HepG2 (cell line): ENCODE measurements around the gene SLC26A9. TPM values are rescaled to one million over a fixed set of nuclear protein-coding genes. Genes with fewer than 3 reads are reported as not detected.

Experiments used
- ATAC-seq: fragments of 200-7000 bp; cut with Tn5 transposase; 3 replicates; pipeline ENCODE4 v1.9.1; 2020; ENCODE audit warnings: mild to moderate bottlenecking, moderate library complexity
- BruUV-seq: library from RNA; stranded (reverse); fragments of 400-500 nt; replicated peaks from 2 replicates; lab custom pipeline; 2021; lab: Mats Ljungman, UMichigan
- CTCF ChIA-PET: fragments of 300-600 bp; formaldehyde crosslinking; extraction: SDS; loops from one replicate; lab custom pipeline; 2021; ENCODE audit warnings: low total read pairs, inconsistent platforms, low intra/inter-chr PET ratio; lab: Yijun Ruan, JAX
- POLR2A ChIA-PET: fragments of 350-600 bp; sonication (Branson Sonifier 250); formaldehyde crosslinking; loops from one replicate; lab custom pipeline; 2020; ENCODE audit warnings: antibody characterized with exemption, inconsistent platforms; lab: Yijun Ruan, JAX
- DNase-seq: peaks from one replicate; pipeline ENCODE4 v3.0.0-alpha.2; 2015; ENCODE audit warnings: low spot score
- FAIRE-seq: peaks from 3 replicates; lab custom pipeline; 2011; peaks lifted over from hg19 to GRCh38; lab: Jason Lieb, UNC
- H2AFZ ChIP-seq: one replicate; pipeline ENCODE4 v1.6.1; 2011; ENCODE audit warnings: low read length, inconsistent platforms
- H3K27ac ChIP-seq: fragments of 300-600 bp; 3 replicates; pipeline ENCODE4 v1.8.0; 2011; ENCODE audit warnings: mixed run types, mild to moderate bottlenecking, mixed read lengths, low read length, inconsistent platforms; ENCODE audit not compliant: insufficient read depth; ENCODE audit errors: extremely low read length
- H3K27me3 ChIP-seq, 2 experiments: fragments of 200-600 bp in 1 of 2; 2 replicates in 1 of 2; 3 replicates in 1 of 2; pipeline versions ENCODE4 v1.6.0 to v1.8.0; 2011; ENCODE audit warnings: low read length in 2 of 2, mild to moderate bottlenecking in 2 of 2, moderate library complexity in 2 of 2, inconsistent platforms in 1 of 2; ENCODE audit not compliant: insufficient read depth in 2 of 2, control insufficient read depth in 1 of 2
- H3K36me3 ChIP-seq, 2 experiments: fragments of 200-600 bp in 1 of 2; replicated peaks in 1 of 2; 2 replicates in 1 of 2; 3 replicates in 1 of 2; pipeline versions ENCODE4 v1.5.1 to v1.8.0; 2011; ENCODE audit warnings: low read length in 2 of 2, inconsistent platforms in 1 of 2; ENCODE audit not compliant: insufficient read depth in 2 of 2, control insufficient read depth in 1 of 2
- H3K4me1 ChIP-seq: 2 replicates; pipeline ENCODE4 v1.5.1; 2012; ENCODE audit warnings: low read length, inconsistent platforms; ENCODE audit not compliant: insufficient read depth
- H3K4me2 ChIP-seq: 2 replicates; pipeline ENCODE4 v1.6.0; 2011; ENCODE audit warnings: low read depth, low read length, inconsistent platforms
- H3K4me3 ChIP-seq, 3 experiments: fragments of 200-600 bp in 1 of 3; sonication (generic), shearing (Covaris generic) in 1 of 3; replicated peaks in 1 of 3; 2 replicates each; pipeline ENCODE4 v1.5.1; 2011 to 2016; ENCODE audit warnings: low read length in 3 of 3, inconsistent platforms in 2 of 3, low read depth in 2 of 3, mild to moderate bottlenecking in 2 of 3, control low read depth in 1 of 3, mixed read lengths in 1 of 3; ENCODE audit not compliant: insufficient read depth in 1 of 3
- H3K79me2 ChIP-seq: one replicate; pipeline ENCODE4 v1.6.1; 2011; ENCODE audit warnings: low read length, inconsistent platforms; ENCODE audit not compliant: insufficient read depth
- H3K9ac ChIP-seq: 2 replicates; pipeline ENCODE4 v1.6.0; 2011; ENCODE audit warnings: mild to moderate bottlenecking, low read depth, low read length, inconsistent platforms; ENCODE audit not compliant: insufficient read depth
- H3K9me3 ChIP-seq: 2 replicates; pipeline ENCODE4 v1.5.1; 2012; ENCODE audit warnings: mild to moderate bottlenecking, low read length
- H4K20me1 ChIP-seq: 2 replicates; pipeline ENCODE4 v1.6.0; 2011; ENCODE audit warnings: inconsistent platforms, mild to moderate bottlenecking, low read length, moderate library complexity; ENCODE audit not compliant: insufficient read depth
- BORCS8-MEF2B ChIP-seq: sonication (generic); formaldehyde crosslinking; IDR thresholded peaks from 2 replicates; pipeline ENCODE4 v1.8.0; 2022; ENCODE audit warnings: mild to moderate bottlenecking, missing genetic modification reagents
- FOXA3 ChIP-seq: IDR thresholded peaks from 2 replicates; pipeline ENCODE4 v1.6.1; 2016; ENCODE audit warnings: missing genetic modification reagents, missing compliant biosample characterization
- FOXO1 ChIP-seq: sonication (generic); formaldehyde crosslinking; IDR thresholded peaks from 2 replicates; pipeline ENCODE4 v1.4.0; 2020; ENCODE audit warnings: missing genetic modification reagents
- HOXA7 ChIP-seq: sonication (generic); formaldehyde crosslinking; IDR thresholded peaks from 2 replicates; pipeline ENCODE4 v1.8.1; 2022; ENCODE audit warnings: mild to moderate bottlenecking, missing genetic modification reagents, moderate library complexity
- JUN ChIP-seq: sonication (generic); formaldehyde crosslinking; IDR thresholded peaks from 2 replicates; pipeline ENCODE4 v1.4.0; 2020; ENCODE audit warnings: mild to moderate bottlenecking, missing genetic modification reagents
- KDM2A ChIP-seq: sonication (generic); formaldehyde crosslinking; IDR thresholded peaks from 2 replicates; pipeline ENCODE4 v1.4.0; 2020; ENCODE audit warnings: low read depth, missing genetic modification reagents, borderline replicate concordance
- KLF6 ChIP-seq: IDR thresholded peaks from 2 replicates; pipeline ENCODE4 v1.8.0; 2016; ENCODE audit warnings: missing biosample characterization, missing genetic modification reagents
- MAZ ChIP-seq, 2 experiments: sonication (generic) in 1 of 2; formaldehyde crosslinking in 1 of 2; IDR thresholded peaks; 2 replicates each; pipeline versions ENCODE4 v1.5.0 to v1.6.1; 2012 to 2020; ENCODE audit warnings: low read depth in 2 of 2, mild to moderate bottlenecking in 2 of 2, borderline replicate concordance in 1 of 2, improper control_type of control experiment in 1 of 2, low read length in 1 of 2, missing genetic modification reagents in 1 of 2, moderate library complexity in 1 of 2
- MTA1 ChIP-seq: sonication (generic); formaldehyde crosslinking; IDR thresholded peaks from 2 replicates; pipeline ENCODE4 v1.4.0; 2020; ENCODE audit warnings: missing genetic modification reagents, mild to moderate bottlenecking, borderline replicate concordance
- NR1H2 ChIP-seq: sonication (generic); formaldehyde crosslinking; IDR thresholded peaks from 2 replicates; pipeline ENCODE4 v1.8.1; 2022; ENCODE audit warnings: low read depth, missing genetic modification reagents, borderline replicate concordance
- RARA ChIP-seq: IDR thresholded peaks from 2 replicates; pipeline ENCODE4 v1.6.1; 2016; ENCODE audit warnings: missing genetic modification reagents, missing compliant biosample characterization
- SMC3 ChIP-seq: IDR thresholded peaks from 2 replicates; pipeline ENCODE4 v1.6.1; 2011; ENCODE audit warnings: low read length, improper control_type of control experiment
- STAG1 ChIP-seq: sonication (generic); formaldehyde crosslinking; IDR thresholded peaks from 2 replicates; pipeline ENCODE4 v1.4.0; 2020; ENCODE audit warnings: missing genetic modification reagents
- THAP11 ChIP-seq: IDR thresholded peaks from 2 replicates; pipeline ENCODE4 v1.6.1; 2016; ENCODE audit warnings: missing biosample characterization, missing genetic modification reagents
- ZNF282 ChIP-seq: fragments of 450-650 bp; IDR thresholded peaks from 2 replicates; pipeline ENCODE4 v1.6.1; 2018; ENCODE audit not compliant: partially characterized antibody
- ZNF615 ChIP-seq: sonication (generic); formaldehyde crosslinking; IDR thresholded peaks from 2 replicates; pipeline ENCODE4 v1.5.0; 2020; ENCODE audit warnings: mild to moderate bottlenecking, missing genetic modification reagents, borderline replicate concordance
- ZNF7 ChIP-seq: IDR thresholded peaks from 2 replicates; pipeline ENCODE4 v1.6.1; 2016; ENCODE audit warnings: missing biosample characterization, missing genetic modification reagents
- ZNF788 ChIP-seq: sonication (generic); formaldehyde crosslinking; IDR thresholded peaks from 2 replicates; pipeline ENCODE4 v1.5.0; 2020; ENCODE audit warnings: mild to moderate bottlenecking, missing genetic modification reagents, borderline replicate concordance
- WGBS: methylation state at CpG from one replicate; pipeline ENCODE4 v1.1.6; 2017; ENCODE audit warnings: low lambda C conversion rate; 5-methylcytosine and 5-hydroxymethylcytosine counted together
- in situ Hi-C: cut with HindIII; loops from 2 replicates; pipeline ENCODE4 v1.10.0; 2017; ENCODE audit warnings: low pct_unique_long_range_greater_than_20kb; ENCODE audit not compliant: extremely low pct_ligation_motif_present
- intact Hi-C: fragments of 100-400 bp; cut with micrococcal nuclease; formaldehyde crosslinking; loops from one replicate; pipeline ENCODE4 v1.10.0; 2022; ENCODE audit not compliant: unreplicated experiment
- polyA plus RNA-seq, 8 experiments: library from polyadenylated mRNA; depleted of rRNA in 3 of 8; stranded (reverse) in 7 of 8; unstranded in 1 of 8; fragments of >200 nt; fragmentation: Illumina TruSeq in 4 of 8; extraction: Trizol in 4 of 8; gene quantifications; 2 replicates each; pipeline versions ENCODE4 v1.2.1 to v1.2.3, GENCODE V29; 2011 to 2016; ENCODE audit warnings: low read depth in 4 of 8, missing spikeins in 1 of 8, mixed read lengths in 1 of 8; ENCODE audit not compliant: insufficient read depth in 1 of 8
- total RNA-seq, 5 experiments: library from RNA; depleted of rRNA; stranded (reverse); fragments of >200 nt; fragmentation: Illumina TruSeq; extraction: Trizol; gene quantifications; 2 replicates each; pipeline ENCODE4 v1.2.3, GENCODE V29; 2016; ENCODE audit warnings: low read depth in 1 of 5
- TF ChIP-seq, protein P1 (sequence below): sonication (generic); formaldehyde crosslinking; IDR thresholded peaks from 2 replicates; pipeline ENCODE4 v1.5.0; 2020; ENCODE audit warnings: missing genetic modification reagents, mild to moderate bottlenecking, borderline replicate concordance
- TF ChIP-seq, protein P2 (sequence below): IDR thresholded peaks from 2 replicates; pipeline ENCODE4 v1.6.1; 2018; ENCODE audit warnings: missing genetic modification reagents, mild to moderate bottlenecking, missing compliant biosample characterization
- TF ChIP-seq, protein P3 (sequence below): IDR thresholded peaks from 2 replicates; pipeline ENCODE4 v1.6.1; 2016; ENCODE audit warnings: mild to moderate bottlenecking

The SLC26A9 gene
- total and polyA plus RNA-seq, 2 of the 13 experiments (the other 11 are each of a cell fraction or from before 2014, with no cell fraction given) = 0.11 to 0.15 TPM

DNA sequence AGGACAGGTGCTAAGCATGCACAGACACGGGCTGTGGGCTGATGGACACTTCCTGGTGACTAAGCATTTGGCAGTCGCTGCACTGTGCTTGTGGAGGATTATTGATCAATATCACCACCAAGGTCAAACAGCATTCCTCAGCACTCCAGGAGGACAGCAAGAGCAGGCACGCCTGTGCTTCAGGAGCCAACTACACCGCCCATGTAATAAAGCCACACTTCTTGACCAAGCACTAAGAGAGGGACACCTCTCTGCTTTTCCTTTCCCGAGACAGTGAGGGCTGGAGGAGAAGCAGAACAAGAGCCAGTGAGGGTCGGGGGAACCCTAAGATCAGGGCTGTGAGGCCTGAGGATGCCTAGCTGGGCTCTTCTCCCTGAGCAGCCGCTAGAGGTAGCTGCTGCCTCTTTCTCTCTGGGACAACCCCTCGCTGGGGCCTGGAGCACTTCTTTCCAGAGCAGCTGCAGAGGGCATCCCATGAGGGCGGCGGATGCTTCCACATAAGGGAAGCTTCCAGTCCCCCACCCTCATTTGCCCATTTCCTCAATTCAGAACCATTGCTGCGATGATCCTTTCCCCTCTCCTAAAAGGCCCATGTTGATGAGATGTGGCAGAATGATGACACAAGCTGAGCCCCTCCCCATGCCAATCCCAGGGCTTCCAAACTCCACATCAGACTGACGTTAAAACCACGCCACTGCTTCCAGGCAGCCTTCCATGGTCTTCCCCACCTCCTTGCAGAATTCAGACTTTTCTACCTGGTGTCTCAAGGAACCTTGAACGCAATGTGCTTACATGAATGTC, 40.9 kb upstream of the SLC26A9 start:
- POLR2A ChIA-PET = interaction anchor here (0.8 kb wide), 1 partner anchor 64 kb away, joined by 3 read pairs; no protein-coding TSS in a partner anchor
- FAIRE-seq (no peak), DNase-seq (peak; percentile 80), ATAC-seq (peak; percentile 95)
- Histone ChIP-seq H3K36me3 (no peaks in the 10 kb centered on the region), H3K4me1 (peaks cover 17% of the 10 kb centered on the region), H3K4me2 (peak overlapping the region; percentile 81), H2AFZ (no peak overlapping the region), H3K27ac (no peak overlapping the region), H3K27me3 (peaks cover 0 to 12% of the 10 kb centered on the region in 2 experiments; a peak in 3 of 5 replicates), H4K20me1 (no peaks in the 10 kb centered on the region), H3K9me3 (no peaks in the 10 kb centered on the region), H3K9ac (no peak overlapping the region), H3K79me2 (no peaks in the 10 kb centered on the region), H3K4me3 (peak overlapping the region in 1 of 3 experiments; percentile 38; a peak in 2 of 6 replicates)
- in situ Hi-C loops = loop anchor here (5.0 kb wide), 1 partner anchor 123 kb away; no protein-coding TSS in a partner anchor
- WGBS = 17% methylated on average over 10 of the region's 14 CpGs
- intact Hi-C loops = loop anchor here (1.0 kb wide), 1 partner anchor 46 kb away; no protein-coding TSS in a partner anchor
- CTCF ChIA-PET = interaction anchor here (2.2 kb wide), 1 partner anchor 122 kb away, joined by 19 read pairs; no protein-coding TSS in a partner anchor
- BruUV-seq = no TSS peak
- TF ChIP-seq FOXA3 (CRISPR knock-in tag) (peak; percentile 49), THAP11 (CRISPR knock-in tag) (peak; percentile 51), KDM2A (CRISPR knock-in tag) (peak; percentile 10; the same call in 1 of the 2 replicates), KLF6 (CRISPR knock-in tag) (no peak), BORCS8-MEF2B (CRISPR knock-in tag) (0 out of 2 replicates have a peak, but pooled peaks have one; percentile 46), FOXO1 (CRISPR knock-in tag) (peak; percentile 28; the same call in 1 of the 2 replicates), STAG1 (CRISPR knock-in tag) (peak; percentile 85), RARA (CRISPR knock-in tag) (peak; percentile 42; the same call in 1 of the 2 replicates), ZNF282 (no peak), ZNF615 (no peak), ZNF7 (CRISPR knock-in tag) (peak; percentile 52), ZNF788 (CRISPR knock-in tag) (no peak), JUN (peak; percentile 18; the same call in 1 of the 2 replicates), SMC3 (peak; percentile 20; the same call in 1 of the 2 replicates), MTA1 (CRISPR knock-in tag) (peak; percentile 46; the same call in 1 of the 2 replicates), NR1H2 (CRISPR knock-in tag) (no peak), HOXA7 (CRISPR knock-in tag) (no peak), MAZ (IDR thresholded peaks at IDR 0.05; ENCODE audit: borderline replicate concordance, low read depth, low read length) (peak; percentile 32; the same call in 1 of the 2 replicates), MAZ (CRISPR knock-in tag; IDR thresholded peaks at IDR 0.05; ENCODE audit: low read depth) (no peak)
- TF ChIP-seq, protein P1, sequence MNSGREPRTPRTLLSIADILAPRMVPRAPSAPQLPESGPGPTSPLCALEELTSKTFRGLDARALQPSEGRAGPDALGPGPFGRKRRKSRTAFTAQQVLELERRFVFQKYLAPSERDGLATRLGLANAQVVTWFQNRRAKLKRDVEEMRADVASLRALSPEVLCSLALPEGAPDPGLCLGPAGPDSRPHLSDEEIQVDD (CRISPR knock-in tag) = no peak
- TF ChIP-seq, protein P2, sequence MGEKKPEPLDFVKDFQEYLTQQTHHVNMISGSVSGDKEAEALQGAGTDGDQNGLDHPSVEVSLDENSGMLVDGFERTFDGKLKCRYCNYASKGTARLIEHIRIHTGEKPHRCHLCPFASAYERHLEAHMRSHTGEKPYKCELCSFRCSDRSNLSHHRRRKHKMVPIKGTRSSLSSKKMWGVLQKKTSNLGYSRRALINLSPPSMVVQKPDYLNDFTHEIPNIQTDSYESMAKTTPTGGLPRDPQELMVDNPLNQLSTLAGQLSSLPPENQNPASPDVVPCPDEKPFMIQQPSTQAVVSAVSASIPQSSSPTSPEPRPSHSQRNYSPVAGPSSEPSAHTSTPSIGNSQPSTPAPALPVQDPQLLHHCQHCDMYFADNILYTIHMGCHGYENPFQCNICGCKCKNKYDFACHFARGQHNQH (CRISPR knock-in tag) = 0 out of 2 replicates have a peak, but pooled peaks have one; percentile 40
- TF ChIP-seq, protein P3, sequence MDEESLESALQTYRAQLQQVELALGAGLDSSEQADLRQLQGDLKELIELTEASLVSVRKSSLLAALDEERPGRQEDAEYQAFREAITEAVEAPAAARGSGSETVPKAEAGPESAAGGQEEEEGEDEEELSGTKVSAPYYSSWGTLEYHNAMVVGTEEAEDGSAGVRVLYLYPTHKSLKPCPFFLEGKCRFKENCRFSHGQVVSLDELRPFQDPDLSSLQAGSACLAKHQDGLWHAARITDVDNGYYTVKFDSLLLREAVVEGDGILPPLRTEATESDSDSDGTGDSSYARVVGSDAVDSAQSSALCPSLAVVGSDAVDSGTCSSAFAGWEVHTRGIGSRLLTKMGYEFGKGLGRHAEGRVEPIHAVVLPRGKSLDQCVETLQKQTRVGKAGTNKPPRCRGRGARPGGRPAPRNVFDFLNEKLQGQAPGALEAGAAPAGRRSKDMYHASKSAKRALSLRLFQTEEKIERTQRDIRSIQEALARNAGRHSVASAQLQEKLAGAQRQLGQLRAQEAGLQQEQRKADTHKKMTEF (CRISPR knock-in tag) = peak; percentile 52; the same call in 1 of the 2 replicates
